Measurements from ENCODE around the gene DPH1.

Gene DPH1

DNA sequence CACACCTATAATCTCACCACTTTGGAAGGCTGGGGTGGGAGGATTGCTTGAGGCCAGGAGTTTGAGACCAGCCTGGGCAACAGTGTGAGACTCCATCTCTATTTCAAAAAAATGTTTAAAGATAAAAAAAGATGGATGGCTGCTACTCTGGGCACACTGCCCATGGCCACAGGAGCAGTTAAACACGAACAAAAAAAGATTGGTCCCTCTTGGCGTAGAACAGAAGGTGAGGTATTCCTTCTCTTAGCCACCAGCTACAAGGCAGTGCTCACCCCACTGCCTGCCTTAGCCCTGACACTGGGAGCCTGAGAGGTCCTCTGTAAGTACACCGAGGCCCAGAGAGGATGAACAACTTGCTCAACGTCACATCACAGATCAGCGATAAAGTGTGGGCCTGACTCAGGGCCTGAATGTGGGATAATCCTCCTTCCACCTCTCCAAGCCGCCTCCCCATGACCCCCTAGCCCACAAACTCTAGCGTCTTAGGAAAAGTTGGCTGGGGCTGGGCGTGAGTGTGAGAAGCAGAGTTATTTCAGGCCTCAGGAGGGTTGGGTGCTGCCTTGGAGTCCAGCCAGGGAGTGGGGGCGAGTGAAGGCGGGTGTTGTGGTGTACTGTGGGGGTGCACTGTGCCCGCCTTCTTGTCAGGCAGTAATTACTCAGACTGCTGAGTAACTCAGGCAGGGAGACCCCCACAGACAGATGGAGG lies 2.3 kb upstream of the DPH1 start:
- DNase-seq (ENCODE audit: low read depth): no peak

DNA sequence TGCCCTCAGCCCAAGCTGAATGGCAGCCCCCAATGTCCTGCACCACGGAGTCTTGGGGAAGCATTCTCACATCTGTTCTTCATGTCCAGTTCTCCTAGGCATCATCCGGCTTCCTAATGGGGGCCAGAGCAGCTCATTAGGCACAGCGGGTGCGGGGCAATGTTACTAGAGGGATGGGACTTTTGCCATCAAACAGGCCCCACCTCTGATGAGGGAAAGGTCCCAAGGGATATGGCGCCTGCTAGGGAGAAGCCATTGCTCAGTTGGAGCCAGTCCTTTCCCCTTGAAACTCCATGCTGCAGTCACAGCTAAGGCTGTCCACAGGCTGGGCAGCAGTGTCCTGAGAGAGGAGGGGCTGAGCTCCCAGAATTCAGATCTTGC lies 1.7 kb upstream of the DPH1 start:
- no peak for DNase-seq (ENCODE audit: low read depth)

- no peak for DNase-seq (ENCODE audit: low read depth)
These were observed 1.2 kb upstream of the DPH1 start for GRCh38 chr17:2028737-2029136.

GRCh38 chr17:2030779-2031163 lies 818 bp downstream of the DPH1 start:
- peak; percentile 70 for DNase-seq (ENCODE audit: low read depth)

GRCh38 chr17:2033153-2033552 lies 3.2 kb downstream of the DPH1 start:
- DNase-seq (ENCODE audit: low read depth): no peak

GRCh38 chr17:2034157-2034556 lies 4.2 kb downstream of the DPH1 start:
- DNase-seq (ENCODE audit: low read depth): no peak

- DNase-seq (ENCODE audit: low read depth): peak; percentile 87
These were observed 5.0 kb downstream of the DPH1 start for GRCh38 chr17:2034806-2035540.

DNA sequence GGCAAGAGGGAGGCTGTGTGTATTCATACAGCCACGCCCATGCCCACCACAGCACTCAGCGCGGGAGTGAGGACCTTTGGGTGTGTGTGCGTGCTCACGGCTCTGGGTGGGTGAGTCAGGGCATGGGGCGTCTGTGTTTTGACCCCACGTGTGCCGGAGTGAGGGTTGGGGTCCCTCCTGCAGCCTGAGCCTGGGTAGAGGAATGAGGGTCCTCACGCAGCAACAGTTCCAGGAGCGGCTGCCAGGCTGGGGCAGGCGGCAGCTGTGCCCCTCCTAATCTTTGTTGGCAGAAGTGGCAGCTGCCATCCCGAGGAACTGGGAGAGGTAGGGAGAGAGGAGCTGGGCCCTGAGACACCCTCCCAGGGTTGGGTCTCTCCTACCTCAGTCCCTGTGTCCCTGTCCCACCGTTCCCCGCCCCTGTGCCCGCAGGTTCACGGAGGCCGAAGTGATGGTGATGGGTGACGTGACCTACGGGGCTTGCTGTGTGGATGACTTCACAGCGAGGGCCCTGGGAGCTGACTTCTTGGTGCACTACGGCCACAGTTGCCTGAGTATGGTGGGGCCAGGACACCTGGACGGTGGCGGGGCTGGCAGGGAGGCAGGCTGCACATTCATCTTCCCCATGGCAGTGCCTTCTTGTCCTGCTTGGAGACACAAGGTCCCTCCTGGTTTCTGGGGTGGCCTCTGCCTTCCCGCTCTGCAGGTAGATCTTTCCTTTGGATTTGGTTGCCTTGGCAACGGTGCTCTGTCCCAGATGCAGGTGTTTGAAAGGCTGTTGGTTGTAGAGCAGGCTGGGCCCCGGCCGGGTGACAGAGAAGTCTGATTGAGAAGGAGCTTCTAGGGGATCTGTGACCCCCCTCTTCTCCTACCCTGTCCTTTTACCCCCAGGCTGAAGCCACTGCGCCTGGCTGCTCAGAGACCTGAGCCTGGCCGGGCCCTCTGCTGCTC lies 5.9 kb downstream of the DPH1 start:
- DNase-seq (ENCODE audit: low read depth): no peak

DNA sequence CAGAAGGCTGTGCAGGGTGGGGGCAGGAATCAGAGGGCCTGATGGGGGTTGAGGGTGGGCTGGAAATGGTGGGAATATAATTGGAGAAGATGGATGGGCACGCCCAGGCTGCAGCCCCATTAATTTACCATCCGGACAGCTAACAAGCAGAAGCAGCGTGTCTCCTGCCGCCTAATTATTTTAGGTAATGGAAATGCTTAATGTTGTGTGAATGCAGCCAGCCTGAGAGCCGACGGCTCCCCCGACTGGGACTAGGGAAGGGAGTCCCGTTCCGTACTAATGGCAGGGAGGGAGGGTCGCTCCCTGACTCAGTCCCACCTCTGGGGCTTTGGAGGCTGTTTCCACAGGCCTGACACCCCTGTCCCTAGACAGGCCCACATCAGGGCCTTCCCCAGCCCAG lies 7.2 kb downstream of the DPH1 start:
- no peak for DNase-seq (ENCODE audit: low read depth)

GRCh38 chr17:2040219-2040827 lies 10.4 kb downstream of the DPH1 start:
- no peak for DNase-seq (ENCODE audit: low read depth)

DNA sequence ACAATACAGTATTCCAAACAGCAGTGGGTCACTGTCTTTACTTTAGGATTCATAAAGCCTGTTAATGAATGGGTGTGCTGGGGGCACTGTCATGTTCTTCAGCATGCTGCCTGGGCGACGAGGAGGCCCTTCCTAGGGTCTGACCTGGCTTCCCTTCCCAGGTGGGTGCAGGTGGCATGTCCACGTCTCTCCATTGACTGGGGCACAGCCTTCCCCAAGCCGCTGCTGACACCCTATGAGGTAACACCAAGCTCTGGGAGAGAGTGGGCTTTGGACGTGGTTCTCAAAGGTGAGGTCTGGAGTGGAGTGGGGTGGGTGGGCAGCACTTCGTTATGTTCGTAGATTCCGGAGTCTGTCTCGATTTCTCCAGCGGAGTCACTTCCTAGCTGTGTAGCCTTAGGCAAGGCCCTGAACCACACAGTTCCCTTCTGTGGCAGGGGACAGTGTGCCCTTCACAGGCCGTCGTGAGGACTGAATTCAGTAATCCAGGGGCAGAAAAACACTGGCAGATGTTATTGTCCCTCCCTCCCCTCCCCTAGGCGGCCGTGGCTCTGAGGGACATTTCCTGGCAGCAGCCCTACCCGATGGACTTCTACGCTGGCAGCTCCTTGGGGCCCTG lies 11.1 kb downstream of the DPH1 start:
- DNase-seq (ENCODE audit: low read depth): no peak

GRCh38 chr17:2041561-2042389 lies 11.8 kb downstream of the DPH1 start, which contains the start of gene OVCA2:
OVCA2 (plus strand) TSS chr17:2042022; CDS start chr17:2042048, 26 bp downstream.
- peak; percentile 69 for DNase-seq (ENCODE audit: low read depth)

DNA sequence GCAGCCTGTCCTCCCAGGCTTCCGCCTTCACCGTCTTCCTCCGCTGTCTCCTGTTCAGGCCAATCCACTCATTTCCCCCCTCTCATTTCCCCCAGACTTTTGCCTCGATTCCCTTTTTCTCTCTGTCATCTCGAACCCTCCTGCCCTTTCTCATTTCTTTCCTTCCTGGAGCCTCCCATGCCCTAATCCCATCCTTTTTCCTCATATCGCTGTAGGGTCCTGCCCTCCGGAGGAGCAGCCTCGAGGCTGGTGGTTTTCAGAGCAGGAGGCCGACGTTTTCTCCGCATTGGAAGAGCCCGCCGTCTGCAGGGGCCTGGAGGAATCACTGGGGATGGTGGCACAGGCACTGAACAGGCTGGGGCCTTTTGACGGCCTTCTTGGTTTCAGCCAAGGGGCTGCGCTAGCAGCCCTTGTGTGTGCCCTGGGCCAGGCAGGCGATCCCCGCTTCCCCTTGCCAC lies 12.5 kb downstream of the DPH1 start:
- no peak for DNase-seq (ENCODE audit: low read depth)

DNA sequence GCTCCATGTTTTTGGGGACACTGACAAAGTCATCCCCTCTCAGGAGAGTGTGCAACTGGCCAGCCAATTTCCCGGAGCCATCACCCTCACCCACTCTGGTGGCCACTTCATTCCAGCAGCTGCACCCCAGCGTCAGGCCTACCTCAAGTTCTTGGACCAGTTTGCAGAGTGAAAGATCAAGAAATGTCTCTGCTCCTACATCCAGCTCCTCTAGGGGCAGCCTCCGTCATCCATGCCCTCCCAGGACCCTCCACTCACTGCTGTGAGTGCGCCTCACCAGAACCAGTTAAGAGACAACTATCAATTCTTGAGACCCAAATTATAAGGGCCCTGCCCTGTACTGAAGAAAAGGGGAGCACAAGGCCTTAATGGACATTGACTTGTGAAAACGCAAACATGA lies 13.0 kb downstream of the DPH1 start:
- no peak for DNase-seq (ENCODE audit: low read depth)

GRCh38 chr17:2043785-2044184 lies 13.8 kb downstream of the DPH1 start:
- DNase-seq (ENCODE audit: low read depth): peak; percentile 63

DNA sequence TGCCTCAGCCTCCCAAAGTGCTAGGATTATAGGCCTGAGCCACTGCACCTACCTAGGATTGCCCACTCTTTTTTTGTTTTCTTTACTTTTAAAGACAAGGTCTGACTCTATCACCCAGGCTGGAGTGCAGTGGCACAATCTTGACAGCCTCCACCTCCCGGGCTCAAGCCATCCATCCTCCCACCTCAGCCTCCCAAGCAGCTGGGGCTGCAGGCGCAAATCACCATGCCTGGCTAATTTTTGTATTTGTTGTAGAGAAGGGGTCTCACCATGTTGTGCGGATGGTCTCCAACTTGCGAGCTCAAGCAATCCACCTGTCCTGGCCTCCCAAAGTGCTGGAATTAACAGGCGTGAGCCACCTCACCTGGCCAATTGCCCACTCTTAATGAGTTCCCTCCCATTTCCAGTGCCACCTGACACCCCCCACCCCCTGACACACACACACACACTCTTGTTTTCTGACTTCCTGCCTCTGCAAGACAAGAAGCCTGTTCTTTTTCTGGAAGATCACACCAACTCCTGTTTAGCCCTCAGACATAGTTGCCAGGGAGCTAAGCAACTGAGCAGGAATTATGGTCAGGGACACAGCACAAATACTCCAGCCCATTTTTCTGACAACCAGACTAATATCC lies 14.4 kb downstream of the DPH1 start:
- no peak for DNase-seq (ENCODE audit: low read depth)

DNA sequence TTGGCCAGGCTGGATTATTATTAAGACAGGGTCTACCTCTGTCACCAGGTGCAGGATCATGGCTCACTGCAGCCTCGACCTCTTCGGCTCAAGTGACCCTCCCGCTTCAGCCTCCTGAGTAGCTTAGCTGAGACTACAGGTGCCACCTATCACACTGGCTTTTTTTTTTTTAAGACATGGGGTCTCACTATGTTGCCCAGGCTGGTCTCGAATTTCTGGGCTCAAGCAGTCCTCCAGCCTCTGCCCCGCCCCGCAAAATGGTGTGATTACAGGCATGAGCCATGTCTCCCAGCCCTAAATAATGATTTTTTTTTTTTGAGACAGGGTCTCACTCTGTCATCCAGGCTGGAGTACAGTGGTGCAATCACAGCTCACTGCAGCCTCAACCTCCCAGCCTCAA lies 17.6 kb downstream of the DPH1 start:
- no peak for DNase-seq (ENCODE audit: low read depth)

GRCh38 chr17:2048805-2049204 lies 18.9 kb downstream of the DPH1 start:
- no peak for DNase-seq (ENCODE audit: low read depth)

GRCh38 chr17:2049333-2050299 lies 19.7 kb downstream of the DPH1 start:
- DNase-seq (ENCODE audit: low read depth): no peak
